Smooth muscle cell (in vitro differentiated cells): ENCODE results near the gene JUP. TPM values are rescaled to one million over a fixed set of nuclear protein-coding genes. Genes with fewer than 3 reads are reported as not detected.
A peak's percentile ranks its signal among the peaks of the same experiment; 100 is the strongest.

Source experiments
- DNase-seq: peaks from one replicate; lab custom pipeline; 2025; ENCODE audit not compliant: unreplicated experiment; lab: John Stamatoyannopoulos, UW
- H2AFZ ChIP-seq: fragments of 200-600 bp; sonication (generic); 2 replicates; pipeline ENCODE4 v1.6.0; 2016; ENCODE audit warnings: antibody characterized with exemption, low read depth, mild to moderate bottlenecking
- H3F3A ChIP-seq: fragments of 200-600 bp; sonication (generic); 2 replicates; pipeline ENCODE4 v1.6.0; 2017; ENCODE audit warnings: antibody characterized with exemption, low read depth
- H3K27ac ChIP-seq: fragments of 200-600 bp; sonication (generic); 2 replicates; pipeline ENCODE4 v1.5.1; 2016; ENCODE audit warnings: low read depth, mild to moderate bottlenecking
- H3K27me3 ChIP-seq: fragments of 200-600 bp; sonication (generic); 2 replicates; pipeline ENCODE4 v1.6.1; 2016; ENCODE audit warnings: low read depth, mild to moderate bottlenecking
- H3K36me3 ChIP-seq: fragments of 200-600 bp; sonication (generic); 2 replicates; pipeline ENCODE4 v1.5.1; 2016; ENCODE audit warnings: low read depth
- H3K4me1 ChIP-seq: fragments of 200-600 bp; sonication (generic); 2 replicates; pipeline ENCODE4 v1.5.1; 2016; ENCODE audit warnings: low read depth
- H3K4me2 ChIP-seq: fragments of 200-600 bp; sonication (generic); 2 replicates; pipeline ENCODE4 v1.6.0; 2016; ENCODE audit warnings: mild to moderate bottlenecking
- H3K4me3 ChIP-seq: fragments of 200-600 bp; sonication (generic); 2 replicates; pipeline ENCODE4 v1.5.1; 2016; ENCODE audit warnings: mild to moderate bottlenecking
- H3K79me2 ChIP-seq: fragments of 200-600 bp; sonication (generic); 2 replicates; pipeline ENCODE4 v1.6.0; 2016; ENCODE audit warnings: low read depth, mild to moderate bottlenecking
- H3K9ac ChIP-seq: fragments of 200-600 bp; sonication (generic); 2 replicates; pipeline ENCODE4 v1.6.0; 2016; ENCODE audit warnings: low read depth
- H3K9me3 ChIP-seq: fragments of 200-600 bp; sonication (generic); replicated peaks from 2 replicates; pipeline ENCODE4 v1.5.1; 2016; ENCODE audit warnings: low read depth
- H4K20me1 ChIP-seq: fragments of 200-600 bp; sonication (generic); 2 replicates; pipeline ENCODE4 v1.6.0; 2016; ENCODE audit warnings: low read depth
- CTCF ChIP-seq: fragments of 200-600 bp; sonication (generic); IDR thresholded peaks from 2 replicates; pipeline ENCODE4 v1.5.1; 2017; ENCODE audit warnings: borderline replicate concordance, mild to moderate bottlenecking, antibody characterized with exemption; ENCODE audit not compliant: insufficient read depth, poor library complexity, severe bottlenecking
- WGBS: methylation state at CpG from one replicate; pipeline ENCODE4 v1.1.7; 2016; ENCODE audit warnings: low lambda C conversion rate; 5-methylcytosine and 5-hydroxymethylcytosine counted together
- polyA plus RNA-seq: library from polyadenylated mRNA; unstranded; fragments of >200 nt; fragmentation: Nextera tagmentation; extraction: Ambion mirVana; gene quantifications from 2 replicates; pipeline ENCODE4 v1.2.1, GENCODE V29; 2016
- total RNA-seq: library from RNA; depleted of rRNA; stranded (reverse); fragments of >200 nt; gene quantifications from 2 replicates; pipeline ENCODE4 v1.2.3, GENCODE V29; 2014

The JUP gene
- total and polyA plus RNA-seq, 2 experiments from 2014 or later = 124 to 238 TPM

DNA sequence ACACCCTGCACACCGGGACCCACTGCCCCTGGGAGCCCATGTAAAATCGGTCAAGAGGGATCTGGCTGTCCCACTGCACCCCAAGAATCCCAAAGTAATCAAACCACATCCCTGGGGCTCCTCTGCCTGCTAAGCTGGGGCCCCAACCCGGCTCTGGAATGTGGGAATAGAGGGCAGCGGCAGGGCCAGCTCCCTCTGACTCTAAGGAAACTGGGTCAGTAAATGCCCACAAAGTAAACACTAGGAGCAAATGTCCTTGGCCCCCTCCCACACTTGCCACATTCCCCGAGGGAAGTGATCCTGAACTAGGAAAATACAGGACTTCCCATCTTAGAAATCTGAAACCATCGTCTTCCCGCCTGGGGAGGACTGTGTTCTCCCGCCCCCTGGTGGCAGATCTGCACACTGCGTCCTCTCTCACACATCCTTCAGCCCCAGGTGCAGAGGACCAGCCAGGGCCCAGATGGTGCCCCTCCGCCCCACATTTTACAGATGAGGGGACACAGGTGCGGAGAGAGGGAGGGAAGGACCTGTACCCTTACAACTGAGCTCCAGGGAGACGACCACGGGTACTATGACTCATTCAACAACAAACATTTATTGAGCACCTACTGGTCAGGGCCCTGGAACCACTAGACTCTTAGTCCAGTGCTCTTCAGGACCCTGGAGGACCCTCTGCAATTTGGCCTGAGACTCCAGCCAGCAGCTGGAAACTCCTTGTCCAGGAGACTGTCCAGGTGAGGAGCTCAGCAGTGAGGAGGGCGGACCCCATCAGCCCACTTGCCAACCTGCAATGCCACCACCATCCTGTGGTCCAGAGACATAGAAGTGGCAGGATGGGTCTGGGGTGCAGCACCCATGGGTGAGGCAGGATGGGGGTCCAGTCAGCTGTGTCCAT is 15.1 kb upstream of the JUP start:
- peak overlapping the region; percentile 65 for H3K27ac ChIP-seq
- peak overlapping the region; percentile 83 for H3K4me2 ChIP-seq
- H3K4me3 ChIP-seq = peak overlapping the region; percentile 0
- H3K4me1 ChIP-seq = peaks cover 10% of the 10 kb centered on the region
- H3F3A ChIP-seq = peaks cover 19% of the 10 kb centered on the region
- DNase-seq = peak; percentile 65
- H2AFZ ChIP-seq = no peak overlapping the region
- H3K9me3 ChIP-seq = no peaks in the 10 kb centered on the region
- H4K20me1 ChIP-seq = peaks cover 18% of the 10 kb centered on the region
- WGBS = 15% methylated on average over 14 of the region's 14 CpGs
- H3K9ac ChIP-seq = peak overlapping the region; percentile 13
- H3K27me3 ChIP-seq = no peaks in the 10 kb centered on the region
- no peaks in the 10 kb centered on the region for H3K36me3 ChIP-seq
- peak; percentile 98 for TF ChIP-seq CTCF
- H3K79me2 ChIP-seq = no peaks in the 10 kb centered on the region

GRCh38 chr17:41800601-41801373 is 14.3 kb upstream of the JUP start:
- Histone ChIP-seq H3K9me3 (no peaks in the 10 kb centered on the region), H3K4me2 (peak overlapping the region; percentile 83), H3K4me3 (peak overlapping the region; percentile 0), H3K27ac (peak overlapping the region; percentile 77), H3F3A (peaks cover 19% of the 10 kb centered on the region), H3K9ac (peak overlapping the region; percentile 13), H3K4me1 (peaks cover 10% of the 10 kb centered on the region), H2AFZ (no peak overlapping the region), H3K27me3 (no peaks in the 10 kb centered on the region), H4K20me1 (peaks cover 13% of the 10 kb centered on the region), H3K79me2 (no peaks in the 10 kb centered on the region), H3K36me3 (no peaks in the 10 kb centered on the region)
- WGBS = 13% methylated on average over 18 of the region's 18 CpGs
- no peak for DNase-seq
- TF ChIP-seq CTCF = no peak

DNA sequence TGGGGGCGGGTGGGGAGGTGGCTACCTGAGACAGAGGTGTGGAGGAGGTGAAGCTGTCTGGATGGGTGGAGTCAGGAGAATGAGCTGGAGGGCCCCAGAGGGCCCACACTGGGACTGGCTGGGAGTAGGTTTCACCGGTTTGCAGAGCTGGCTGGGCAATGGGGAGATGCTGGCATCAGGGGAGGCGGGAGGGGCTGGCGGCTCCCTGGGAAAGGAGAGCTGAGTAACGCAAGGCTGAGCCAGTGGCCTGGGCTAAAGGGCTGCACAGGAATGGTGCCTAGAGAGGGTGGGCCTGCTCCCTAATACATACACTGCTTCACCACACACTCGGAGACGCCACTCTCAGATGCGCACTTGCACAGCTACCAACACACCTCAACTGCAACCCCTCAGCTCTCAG is 12.9 kb upstream of the JUP start:
- Histone ChIP-seq H3K27me3 (no peaks in the 10 kb centered on the region), H3K9ac (no peak overlapping the region), H3F3A (peaks cover 16% of the 10 kb centered on the region), H3K4me1 (peaks cover 18% of the 10 kb centered on the region), H3K36me3 (no peaks in the 10 kb centered on the region), H3K4me2 (no peak overlapping the region), H4K20me1 (peaks cover 11% of the 10 kb centered on the region), H3K27ac (peak overlapping the region; percentile 77), H2AFZ (no peak overlapping the region), H3K4me3 (no peak overlapping the region), H3K79me2 (no peaks in the 10 kb centered on the region), H3K9me3 (no peaks in the 10 kb centered on the region)
- no peak for DNase-seq
- 81% methylated on average over 8 of the region's 8 CpGs for WGBS
- TF ChIP-seq CTCF = no peak
